Stomach (tissue), 19 donors: ENCODE results near the gene PRAMEF14. TPM values are rescaled to one million over a fixed set of nuclear protein-coding genes. Genes with fewer than 3 reads are reported as not detected.
"Not testable (repeated sequence)": the region's sequence is repeated elsewhere in the genome, so short reads cannot be mapped to it uniquely, and the experiment has no call there.

Experiments
- DNase-seq, 2 donors: peaks; one replicate each; pipeline versions ENCODE4 v3.0.0 to v3.0.0-alpha.2; 2013 to 2019
- H3K27ac ChIP-seq, 5 donors: fragments of 200-600 bp in 4 of 5; sonication (generic) in 4 of 5; one replicate each; pipeline ENCODE4 v1.5.1; 2013 to 2019; ENCODE audit warnings: mild to moderate bottlenecking in 1 of 5, moderate library complexity in 1 of 5
- H3K27me3 ChIP-seq, 3 donors: fragments of 200-600 bp; sonication (generic); one replicate each; pipeline ENCODE4 v1.5.1; 2017 to 2019; ENCODE audit warnings: mixed run types in 1 of 3
- H3K36me3 ChIP-seq, 4 donors: fragments of 200-600 bp; sonication (generic); 1 replicate in 3 of 4; 2 replicates in 1 of 4; pipeline ENCODE4 v1.5.1; 2016 to 2019
- H3K4me1 ChIP-seq, 4 donors: fragments of 200-600 bp; sonication (generic); one replicate each; pipeline ENCODE4 v1.5.1; 2016 to 2019
- H3K4me3 ChIP-seq, 4 donors: fragments of 200-600 bp; sonication (generic) in 3 of 4; one replicate each; pipeline ENCODE4 v1.5.1; 2016 to 2019; ENCODE audit warnings: mild to moderate bottlenecking in 1 of 4
- H3K9me3 ChIP-seq, 4 donors: fragments of 200-600 bp; sonication (generic); one replicate each; pipeline ENCODE4 v1.5.1; 2016 to 2019
- WGBS, 5 donors: extraction: QIAGEN DNeasy Blood & Tissue Kit in 3 of 5; methylation state at CpG; one replicate each; pipeline versions ENCODE4 v1.1.5 to v1.1.7; 2013 to 2018; 5-methylcytosine and 5-hydroxymethylcytosine counted together
- intact Hi-C: fragments of 100-400 bp; cut with DNase I; formaldehyde crosslinking; loops from one replicate; pipeline ENCODE4 v1.15.1; 2023; ENCODE audit warnings: low total_unique reads
- long read RNA-seq, 10 donors: transcript quantifications; one replicate each; lab custom pipeline, GENCODE V29; 2026
- polyA plus RNA-seq, 3 donors: library from polyadenylated mRNA; stranded (reverse); fragments of 200-250 nt; gene quantifications; one replicate each; pipeline ENCODE4 v1.2.3, GENCODE V29; 2013
- total RNA-seq, 5 donors: library from RNA; depleted of rRNA; stranded (reverse); fragments of >200 nt; gene quantifications; one replicate each; pipeline versions ENCODE4 v1.1.0 to v1.2.3, GENCODE V29; 2014 to 2016
- donor health status: healthy with polysubstance abuse.
- donor health status: Bipolar disorder and iron deficiency.
- donor health status: healthy.

Gene PRAMEF14, protein sequence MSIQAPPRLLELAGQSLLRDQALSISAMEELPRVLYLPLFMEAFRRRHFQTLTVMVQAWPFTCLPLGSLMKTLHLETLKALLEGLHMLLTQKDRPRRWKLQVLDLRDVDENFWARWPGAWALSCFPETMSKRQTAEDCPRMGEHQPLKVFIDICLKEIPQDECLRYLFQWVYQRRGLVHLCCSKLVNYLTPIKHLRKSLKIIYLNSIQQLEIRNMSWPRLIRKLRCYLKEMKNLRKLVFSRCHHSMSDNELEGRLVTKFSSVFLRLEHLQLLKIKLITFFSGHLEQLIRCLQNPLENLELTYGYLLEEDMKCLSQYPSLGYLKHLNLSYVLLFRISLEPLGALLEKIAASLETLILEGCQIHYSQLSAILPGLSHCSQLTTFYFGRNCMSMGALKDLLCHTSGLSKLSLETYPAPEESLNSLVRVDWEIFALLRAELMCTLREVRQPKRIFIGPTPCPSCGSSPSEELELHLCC
- not detected for total RNA-seq
- not detected for polyA plus RNA-seq
- long read RNA-seq, donor 1 = 0 reads
- long read RNA-seq, donor 2 = 0 reads
- long read RNA-seq, donor 3 = 0 reads
- long read RNA-seq, donor 4 = 0 reads
- long read RNA-seq, donor 5 = 0 reads
- long read RNA-seq, donor 6 = 0 reads
- long read RNA-seq, donor 7 = 0 reads
- long read RNA-seq, donor 8 = 0 reads
- long read RNA-seq, donor 9 = 0 reads
- long read RNA-seq, donor 10 = 0 reads

DNA sequence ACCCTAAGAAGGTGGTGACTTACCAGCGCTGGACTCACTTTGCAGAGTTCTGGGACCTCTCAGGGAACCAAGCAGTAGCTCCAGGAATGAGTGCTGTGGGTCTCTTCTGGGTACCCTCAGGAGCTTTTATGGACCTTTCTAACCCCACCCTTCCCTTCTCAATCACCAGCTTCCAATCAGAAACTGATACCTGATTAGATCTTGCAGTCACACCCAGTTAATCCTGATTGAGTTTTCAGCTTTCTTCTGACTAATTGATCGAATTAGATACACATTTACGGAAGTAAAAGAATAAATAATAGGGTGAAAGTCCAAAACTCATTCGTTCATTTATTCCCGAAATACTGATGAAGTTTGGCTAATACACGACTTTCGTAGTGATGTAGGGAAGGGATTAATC, at the start of gene PRAMEF14:
TSS of gene PRAMEF14 (minus strand) at position 101 of the 400 bp plus-strand sequence. CDS start 1,820 bp downstream, outside the sequence.
- 61 to 81% (median 76%) methylated on average over 7 of the region's 7 CpGs for WGBS, 5 donors
- H3K9me3 ChIP-seq, intact Hi-C loops, H3K4me3 ChIP-seq, H3K27ac ChIP-seq, H3K36me3 ChIP-seq, DNase-seq, H3K27me3 ChIP-seq, H3K4me1 ChIP-seq: not testable (repeated sequence)

DNA sequence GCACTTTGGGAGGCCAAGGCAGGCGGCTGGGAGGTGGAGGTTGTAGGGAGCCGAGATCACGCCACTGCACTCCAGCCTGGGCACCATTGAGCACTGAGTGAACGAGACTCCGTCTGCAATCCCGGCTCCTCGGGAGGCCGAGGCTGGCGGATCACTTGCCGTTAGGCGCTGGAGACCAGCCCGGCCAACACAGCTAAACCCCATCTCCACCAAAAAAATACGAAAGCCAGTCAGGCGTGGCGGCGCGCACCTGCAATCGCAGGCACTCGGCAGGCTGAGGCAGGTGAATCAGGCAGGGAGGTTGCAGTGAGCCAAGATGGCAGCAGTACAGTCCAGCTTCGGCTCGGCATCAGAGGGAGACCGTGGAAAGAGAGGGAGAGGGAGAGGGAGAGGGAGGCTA, 48.4 kb upstream of the PRAMEF14 start:
- H3K4me3 ChIP-seq, H3K9me3 ChIP-seq, H3K36me3 ChIP-seq, DNase-seq, H3K27me3 ChIP-seq, H3K4me1 ChIP-seq, H3K27ac ChIP-seq, intact Hi-C loops: not testable (repeated sequence)
- WGBS, 5 donors = 91 to 97% (median 94%) methylated on average over 14 to 22 of the region's 22 CpGs

DNA sequence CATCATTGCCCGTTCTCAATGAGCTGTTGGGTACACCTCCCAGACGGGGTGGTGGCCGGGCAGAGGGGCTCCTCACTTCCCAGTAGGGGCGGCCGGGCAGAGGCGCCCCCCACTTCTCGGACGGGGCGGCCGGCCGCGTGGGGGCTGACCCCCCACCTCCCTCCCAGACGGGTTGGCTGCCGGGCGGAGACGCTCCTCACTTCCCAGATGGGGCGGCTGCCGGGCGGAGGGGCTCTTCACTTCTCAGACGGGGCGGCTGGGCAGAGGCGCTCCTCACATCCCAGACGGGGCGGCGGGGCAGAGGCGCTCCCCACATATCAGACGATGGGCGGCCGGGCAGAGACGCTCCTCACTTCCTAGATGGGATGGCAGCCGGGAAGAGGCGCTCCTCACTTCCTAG, 47.8 kb upstream of the PRAMEF14 start:
- H3K36me3 ChIP-seq, H3K9me3 ChIP-seq, H3K27me3 ChIP-seq, H3K27ac ChIP-seq, DNase-seq, H3K4me1 ChIP-seq, H3K4me3 ChIP-seq, intact Hi-C loops: not testable (repeated sequence)
- 92 to 95% (median 93%) methylated on average over 12 to 30 of the region's 32 CpGs for WGBS, 5 donors

DNA sequence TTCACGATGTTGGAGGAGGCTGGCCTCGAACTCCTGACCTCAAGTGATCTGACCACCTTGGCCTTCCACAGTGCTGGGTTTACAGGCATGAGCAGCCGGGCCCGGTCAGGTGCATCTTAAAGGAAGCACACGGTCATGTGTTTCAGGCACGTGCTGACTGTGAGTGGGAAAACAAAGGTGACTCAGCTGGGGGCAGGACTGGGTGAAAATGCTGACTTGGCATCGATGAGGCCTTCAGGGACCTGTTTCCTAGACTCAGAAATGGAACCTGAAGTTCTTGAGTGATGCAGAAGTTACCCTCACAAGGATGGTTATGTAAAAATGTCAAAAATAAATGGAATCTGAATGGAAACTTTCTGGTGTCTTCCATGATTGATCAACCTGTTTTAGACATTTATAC, 46.1 kb upstream of the PRAMEF14 start:
- DNase-seq, H3K27me3 ChIP-seq, H3K4me1 ChIP-seq, H3K4me3 ChIP-seq, H3K27ac ChIP-seq, H3K36me3 ChIP-seq, H3K9me3 ChIP-seq, intact Hi-C loops: not testable (repeated sequence)
- WGBS, 5 donors = 70 to 82% (median 73%) methylated on average over 7 of the region's 7 CpGs

DNA sequence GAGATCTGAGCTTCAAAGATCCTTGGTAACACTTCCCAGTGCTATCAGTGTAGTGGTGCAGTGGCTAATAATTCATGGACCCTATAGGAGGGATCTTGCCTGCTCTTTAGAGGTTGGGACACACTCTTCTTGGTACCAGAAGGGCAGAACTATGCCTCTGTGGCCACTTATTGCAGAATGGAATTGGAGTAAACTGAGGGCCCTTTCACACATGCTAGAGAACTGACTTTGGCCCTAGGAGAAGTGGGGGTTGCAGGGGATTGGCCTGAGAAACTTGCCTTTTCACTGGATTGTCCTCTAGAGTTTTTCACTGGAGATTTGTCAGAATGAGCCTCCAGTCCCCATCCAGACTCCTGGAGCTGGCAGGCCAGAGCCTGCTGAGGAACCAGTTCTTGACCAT, 42.4 kb upstream of the PRAMEF14 start, which contains the start of gene PRAMEF17:
TSS of gene PRAMEF17 (plus strand) at position 301 of the 400 bp plus-strand sequence. CDS start at position 327, 26 bp downstream.
- H3K27me3 ChIP-seq, intact Hi-C loops, DNase-seq, H3K27ac ChIP-seq, H3K4me1 ChIP-seq, H3K4me3 ChIP-seq, H3K9me3 ChIP-seq, H3K36me3 ChIP-seq: not testable (repeated sequence)

DNA sequence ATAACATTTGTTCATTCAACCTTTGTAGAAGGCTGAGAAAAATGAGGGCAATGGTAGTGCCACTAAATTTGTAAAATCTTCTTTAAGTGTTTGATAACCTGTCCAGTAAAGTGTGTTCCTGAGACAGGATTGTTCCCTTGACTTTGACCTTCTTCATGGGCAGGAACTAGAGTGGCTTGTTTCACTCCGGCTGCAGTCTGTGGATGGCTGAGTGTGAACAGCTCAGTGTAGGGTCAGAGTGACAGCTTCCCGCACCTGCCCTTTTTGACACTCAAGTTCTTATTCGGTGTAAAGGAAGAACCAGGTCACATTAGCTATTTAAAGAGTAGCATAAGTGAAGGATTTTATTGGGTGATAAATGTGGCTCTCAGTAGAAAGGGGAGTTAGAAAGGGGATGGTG, 33.4 kb upstream of the PRAMEF14 start:
- H3K27ac ChIP-seq, H3K27me3 ChIP-seq, H3K4me1 ChIP-seq, H3K9me3 ChIP-seq, H3K36me3 ChIP-seq, intact Hi-C loops, H3K4me3 ChIP-seq, DNase-seq: not testable (repeated sequence)
- 76 to 90% (median 81%) methylated on average over 3 of the region's 3 CpGs for WGBS, 5 donors

DNA sequence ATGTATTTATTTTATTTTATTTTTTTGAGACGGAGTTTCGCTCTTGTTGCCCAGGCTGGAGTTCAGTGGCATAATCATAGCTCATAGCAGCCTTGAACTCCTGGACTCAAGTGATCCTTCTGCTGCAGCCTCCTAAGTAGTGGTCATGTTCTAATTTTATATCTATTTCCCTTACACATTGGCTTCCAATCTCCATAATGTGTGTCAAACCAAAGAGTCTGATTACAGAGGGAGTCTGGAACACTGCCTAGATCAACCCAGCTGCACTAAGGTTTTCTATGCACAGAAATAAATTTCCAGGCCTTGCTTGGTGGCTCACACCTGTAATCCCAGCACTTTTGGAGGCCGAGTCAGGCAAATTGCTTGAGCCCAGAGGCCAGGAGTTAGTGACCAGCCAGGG, 32.0 kb upstream of the PRAMEF14 start:
- 70 to 81% (median 77%) methylated on average over 3 of the region's 3 CpGs for WGBS, 5 donors
- H3K27me3 ChIP-seq, H3K4me1 ChIP-seq, intact Hi-C loops, H3K36me3 ChIP-seq, H3K9me3 ChIP-seq, H3K4me3 ChIP-seq, H3K27ac ChIP-seq: not testable (repeated sequence)
- DNase-seq = peak in 1 of 2 donors; percentile 30

DNA sequence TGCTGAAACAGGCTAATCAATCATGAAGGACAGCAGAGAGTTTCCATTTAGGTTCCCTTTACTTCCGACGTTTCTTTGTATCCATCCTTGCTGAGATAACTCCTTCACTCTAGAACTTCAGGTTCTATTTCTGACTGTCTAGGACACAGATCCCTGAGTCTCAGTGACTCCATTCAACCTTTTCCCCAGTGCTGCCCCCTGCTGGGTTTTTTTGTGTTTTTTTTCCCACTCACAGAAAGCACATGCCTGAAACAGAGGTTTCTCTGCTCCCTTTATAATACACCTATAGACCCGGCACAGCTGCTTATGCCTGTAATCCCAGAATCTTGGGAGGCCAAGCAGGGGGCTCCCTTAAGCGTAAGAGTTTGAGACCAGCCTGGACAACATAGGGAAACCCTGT, 21.6 kb upstream of the PRAMEF14 start:
- H3K36me3 ChIP-seq, intact Hi-C loops, H3K27ac ChIP-seq, H3K9me3 ChIP-seq, H3K4me3 ChIP-seq, DNase-seq, H3K4me1 ChIP-seq: not testable (repeated sequence)
- 49 to 82% (median 72%) methylated on average over 3 to 4 of the region's 4 CpGs for WGBS, 5 donors
- H3K27me3 ChIP-seq = peaks cover 0 to 10% (median 0%) of the 10 kb centered on the region in 3 donors

DNA sequence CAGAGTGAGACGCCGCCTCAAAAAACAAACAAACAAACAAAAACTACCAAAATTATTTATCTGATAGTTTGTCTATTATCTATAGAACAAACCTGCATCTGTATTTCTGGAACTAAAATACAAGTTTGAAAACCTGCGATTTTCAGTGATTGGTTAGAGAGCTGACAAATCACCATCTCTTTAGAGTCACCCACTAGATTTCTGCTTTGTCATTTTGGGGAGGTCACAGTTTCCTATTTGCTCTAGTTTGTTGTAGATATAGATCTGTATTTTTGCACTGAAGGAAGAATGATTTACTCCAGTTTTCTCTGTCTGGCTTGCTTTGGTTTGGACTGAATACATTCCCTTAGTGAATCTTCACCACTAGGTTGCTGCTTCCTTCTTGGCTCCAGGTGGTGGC, 19.6 kb upstream of the PRAMEF14 start:
- H3K4me3 ChIP-seq, H3K9me3 ChIP-seq, H3K27ac ChIP-seq, intact Hi-C loops, H3K36me3 ChIP-seq, DNase-seq, H3K4me1 ChIP-seq: not testable (repeated sequence)
- WGBS, 5 donors = 69 to 96% (median 89%) methylated on average over 3 of the region's 3 CpGs
- peaks cover 0 to 10% (median 0%) of the 10 kb centered on the region in 3 donors for H3K27me3 ChIP-seq

DNA sequence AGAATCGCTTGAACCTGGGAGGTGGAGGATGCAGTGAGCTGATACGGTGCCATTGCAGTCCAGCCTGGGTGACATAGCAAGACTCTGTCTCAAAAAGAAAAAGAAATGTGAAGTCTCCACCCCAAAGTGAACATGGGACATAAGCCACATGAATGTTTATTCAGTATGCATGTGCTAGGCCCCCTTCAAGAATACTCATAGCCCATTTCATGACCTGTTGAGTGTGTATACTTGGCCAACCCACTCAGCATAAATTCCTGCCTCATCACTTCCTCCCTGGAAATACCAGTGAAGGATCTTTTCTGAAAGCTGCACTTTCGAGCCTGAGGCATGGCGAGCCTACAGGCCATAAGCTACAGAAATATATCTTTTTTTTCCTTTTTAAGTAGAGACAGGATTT, 18.0 kb upstream of the PRAMEF14 start:
- DNase-seq, H3K36me3 ChIP-seq, H3K4me3 ChIP-seq, H3K9me3 ChIP-seq, H3K27ac ChIP-seq, H3K4me1 ChIP-seq, H3K27me3 ChIP-seq, intact Hi-C loops: not testable (repeated sequence)
- 85 to 92% (median 86%) methylated on average over 2 of the region's 4 CpGs for WGBS, 5 donors

DNA sequence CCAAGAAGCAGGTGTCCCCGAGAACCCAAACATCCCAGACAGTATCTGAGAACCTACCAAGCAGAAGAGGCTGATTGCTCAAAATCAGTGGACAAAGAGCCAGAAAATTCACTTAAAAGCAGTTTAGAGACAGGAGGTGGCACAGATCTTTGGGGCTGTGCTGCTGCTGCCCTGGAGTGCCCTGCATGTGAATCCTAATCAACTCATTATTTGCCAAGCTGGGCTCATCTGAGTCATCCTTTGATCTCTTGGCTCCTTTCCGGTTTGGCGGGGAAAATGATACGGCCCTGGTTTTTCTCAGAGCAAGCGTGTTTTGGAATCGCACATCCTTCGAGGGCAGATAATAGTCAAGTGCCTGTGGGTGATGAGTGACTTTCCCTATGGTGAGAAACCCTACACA, 15.4 kb upstream of the PRAMEF14 start:
- H3K9me3 ChIP-seq, DNase-seq, intact Hi-C loops, H3K27ac ChIP-seq, H3K27me3 ChIP-seq, H3K4me1 ChIP-seq, H3K4me3 ChIP-seq, H3K36me3 ChIP-seq: not testable (repeated sequence)
- WGBS, 5 donors = 67 to 100% (median 86%) methylated on average over 1 of the region's 7 CpGs
